ENCODE measurements around the gene SLC39A6. TPM values are rescaled to one million over a fixed set of nuclear protein-coding genes. Genes with fewer than 3 reads are reported as not detected.

SLC39A6 gene
- total and polyA plus RNA-seq, 5 donors from 2014 or later = 13.7 to 25.9 (median 24.5) TPM

DNA sequence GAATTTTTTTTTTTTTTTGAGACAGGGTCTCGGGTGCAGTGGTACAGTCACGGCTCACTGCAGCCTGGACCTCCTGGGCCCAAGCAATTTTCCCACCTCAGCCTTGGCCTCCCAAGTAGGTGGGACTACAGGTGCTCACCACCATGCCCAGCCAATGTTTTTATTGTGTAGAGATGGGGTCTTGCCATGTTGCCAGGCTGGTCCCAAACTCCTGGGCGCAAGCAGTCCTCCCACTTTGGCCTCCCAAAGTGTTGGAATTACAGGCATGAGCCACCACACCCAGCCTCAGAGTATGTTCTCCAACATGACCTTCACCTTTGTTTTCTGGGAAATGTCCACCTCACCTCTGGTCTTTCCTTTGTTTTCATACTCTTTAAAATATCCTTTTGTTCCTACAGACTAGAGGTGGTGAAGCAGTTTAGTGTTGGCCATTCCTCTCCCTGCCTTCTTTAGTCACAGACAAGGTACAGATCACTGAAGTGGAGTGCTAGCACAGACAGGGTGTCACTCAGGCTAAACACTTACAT lies 38.6 kb upstream of the SLC39A6 start:
- Mint-ChIP-seq H3K4me3 (no peak overlapping the region), H3K27ac (peak overlapping the region in 2 of 3 donors; percentile 77 to 84), H3K27me3 (no peaks in the 10 kb centered on the region), H3K9me3 (no peaks in the 10 kb centered on the region), H3K36me3 (peaks cover 48% of the 10 kb centered on the region), H3K4me1 (peaks cover 0 to 6% (median 2%) of the 10 kb centered on the region in 4 donors)
- no peaks in the 10 kb centered on the region for H3K27me3 ChIP-seq (ENCODE audit: control insufficient read depth, insufficient read depth, low read length)
- H3K9me3 ChIP-seq (ENCODE audit: control insufficient read depth in 2 of 2, low read length in 2 of 2) = no peaks in the 10 kb centered on the region
- no peak for ATAC-seq (ENCODE audit: low read depth in 2 of 2)
- no peak overlapping the region for H3K27ac ChIP-seq (ENCODE audit: insufficient read depth, low read length, poor library complexity, severe bottlenecking)
- H3K4me1 ChIP-seq (ENCODE audit: control insufficient read depth, insufficient read depth, low read length, poor library complexity, severe bottlenecking) = no peaks in the 10 kb centered on the region
- no peak for DNase-seq
- H3K36me3 ChIP-seq (ENCODE audit: control insufficient read depth, insufficient read depth, low read length) = peaks cover 89% of the 10 kb centered on the region
- H3K4me3 ChIP-seq (ENCODE audit: low read depth, low read length) = no peak overlapping the region

- Histone ChIP-seq H3K27me3 (ENCODE audit: control insufficient read depth, insufficient read depth, low read length) (no peaks in the 10 kb centered on the region), H3K9me3 (ENCODE audit: control insufficient read depth in 2 of 2, low read length in 2 of 2) (no peaks in the 10 kb centered on the region), H3K36me3 (ENCODE audit: control insufficient read depth, insufficient read depth, low read length) (peaks cover 94% of the 10 kb centered on the region), H3K27ac (ENCODE audit: insufficient read depth, low read length, poor library complexity, severe bottlenecking) (no peak overlapping the region), H3K4me1 (ENCODE audit: control insufficient read depth, insufficient read depth, low read length, poor library complexity, severe bottlenecking) (no peaks in the 10 kb centered on the region), H3K4me3 (ENCODE audit: low read depth, low read length) (no peak overlapping the region)
- Mint-ChIP-seq H3K27me3 (no peaks in the 10 kb centered on the region), H3K36me3 (peaks cover 51% of the 10 kb centered on the region), H3K4me1 (peaks cover 11 to 25% (median 23%) of the 10 kb centered on the region in 4 donors), H3K9me3 (no peaks in the 10 kb centered on the region), H3K27ac (peak overlapping the region in 2 of 3 donors; percentile 47 to 88), H3K4me3 (no peak overlapping the region)
- DNase-seq (no peak), ATAC-seq (ENCODE audit: low read depth in 2 of 2) (no peak)
Measured at GRCh38 chr18:36162981-36163380, 33.8 kb upstream of the SLC39A6 start.

- Mint-ChIP-seq H3K9me3 (no peaks in the 10 kb centered on the region), H3K4me1 (peaks cover 16 to 36% (median 32%) of the 10 kb centered on the region in 4 donors)
- ATAC-seq (ENCODE audit: low read depth in 2 of 2) = no peak
Measured at GRCh38 chr18:36160959-36161371, 31.8 kb upstream of the SLC39A6 start.

DNA sequence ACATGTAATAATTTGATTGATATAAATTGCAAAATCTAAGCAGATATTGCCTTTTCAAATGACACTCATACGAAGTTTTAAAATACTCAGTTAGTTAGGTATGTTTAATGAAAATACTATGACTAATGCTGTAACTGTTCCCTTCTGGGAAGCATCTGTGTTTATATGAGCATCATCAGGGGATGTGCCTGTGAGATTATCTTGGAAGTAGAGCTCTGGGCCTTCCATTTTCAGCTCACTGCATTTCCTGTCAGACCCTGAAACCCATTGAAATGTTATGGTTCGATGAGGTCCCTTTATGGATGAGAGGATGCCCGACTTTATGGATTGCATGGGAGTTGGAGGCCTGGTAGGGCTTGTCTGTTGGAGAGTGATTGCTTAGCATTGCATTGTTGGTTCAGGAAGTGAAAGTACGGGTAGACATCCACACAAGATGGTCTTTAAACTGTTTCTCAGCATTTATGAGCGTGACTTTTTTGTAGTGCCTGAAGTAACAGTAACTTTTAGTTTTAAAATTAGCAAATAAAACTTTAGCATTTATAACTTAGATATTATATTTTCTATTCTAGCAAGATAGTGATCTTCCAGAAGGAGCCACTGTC lies 29.2 kb upstream of the SLC39A6 start:
- Histone ChIP-seq H3K4me1 (ENCODE audit: control insufficient read depth, insufficient read depth, low read length, poor library complexity, severe bottlenecking) (no peaks in the 10 kb centered on the region), H3K27me3 (ENCODE audit: control insufficient read depth, insufficient read depth, low read length) (no peaks in the 10 kb centered on the region), H3K9me3 (ENCODE audit: control insufficient read depth in 2 of 2, low read length in 2 of 2) (no peaks in the 10 kb centered on the region), H3K36me3 (ENCODE audit: control insufficient read depth, insufficient read depth, low read length) (peaks cover 91% of the 10 kb centered on the region), H3K4me3 (ENCODE audit: low read depth, low read length) (no peak overlapping the region), H3K27ac (ENCODE audit: insufficient read depth, low read length, poor library complexity, severe bottlenecking) (no peak overlapping the region)
- Mint-ChIP-seq H3K27ac (peak overlapping the region in 2 of 3 donors; percentile 37 to 79), H3K27me3 (no peaks in the 10 kb centered on the region), H3K4me1 (peaks cover 16 to 35% (median 34%) of the 10 kb centered on the region in 4 donors), H3K36me3 (peaks cover 49% of the 10 kb centered on the region), H3K4me3 (no peak overlapping the region), H3K9me3 (no peaks in the 10 kb centered on the region)
- no peak for DNase-seq
- no peak for ATAC-seq (ENCODE audit: low read depth in 2 of 2)

More at GRCh38 chr18:36160959-36161371, 31.8 kb upstream of the SLC39A6 start:
- H3K27me3 ChIP-seq (ENCODE audit: control insufficient read depth, insufficient read depth, low read length) = no peaks in the 10 kb centered on the region
- H3K4me1 ChIP-seq (ENCODE audit: control insufficient read depth, insufficient read depth, low read length, poor library complexity, severe bottlenecking) = no peaks in the 10 kb centered on the region
- no peak for DNase-seq
- no peak overlapping the region for H3K27ac Mint-ChIP-seq
- H3K9me3 ChIP-seq (ENCODE audit: control insufficient read depth in 2 of 2, low read length in 2 of 2) = no peaks in the 10 kb centered on the region
- H3K36me3 Mint-ChIP-seq = peaks cover 60% of the 10 kb centered on the region
- H3K27ac ChIP-seq (ENCODE audit: insufficient read depth, low read length, poor library complexity, severe bottlenecking) = no peak overlapping the region
- H3K4me3 ChIP-seq (ENCODE audit: low read depth, low read length) = no peak overlapping the region
- peaks cover 94% of the 10 kb centered on the region for H3K36me3 ChIP-seq (ENCODE audit: control insufficient read depth, insufficient read depth, low read length)
- no peaks in the 10 kb centered on the region for H3K27me3 Mint-ChIP-seq
- H3K4me3 Mint-ChIP-seq = no peak overlapping the region

DNA sequence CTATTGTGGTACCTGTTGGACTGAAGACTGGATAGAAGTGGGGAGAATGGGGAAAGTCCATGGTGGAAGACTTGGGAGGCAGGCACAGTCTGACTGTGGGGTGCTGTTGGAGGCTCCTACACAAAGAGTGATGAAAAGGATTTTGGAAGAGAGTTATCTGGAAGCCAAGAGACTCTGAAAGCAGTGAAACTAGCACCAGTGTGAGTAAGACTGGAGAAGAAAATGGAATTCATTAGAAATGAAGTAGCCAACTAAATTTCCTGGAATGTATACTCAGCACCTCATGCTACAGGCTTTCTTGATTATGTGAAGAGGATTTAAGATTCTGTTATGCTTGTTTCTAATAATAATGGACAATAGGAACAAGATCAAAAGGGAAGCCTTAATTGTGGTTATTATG lies 28.3 kb upstream of the SLC39A6 start:
- Histone ChIP-seq H3K4me3 (ENCODE audit: low read depth, low read length) (no peak overlapping the region), H3K36me3 (ENCODE audit: control insufficient read depth, insufficient read depth, low read length) (peaks cover 91% of the 10 kb centered on the region), H3K27me3 (ENCODE audit: control insufficient read depth, insufficient read depth, low read length) (no peaks in the 10 kb centered on the region), H3K9me3 (ENCODE audit: control insufficient read depth in 2 of 2, low read length in 2 of 2) (no peaks in the 10 kb centered on the region), H3K27ac (ENCODE audit: insufficient read depth, low read length, poor library complexity, severe bottlenecking) (no peak overlapping the region), H3K4me1 (ENCODE audit: control insufficient read depth, insufficient read depth, low read length, poor library complexity, severe bottlenecking) (no peaks in the 10 kb centered on the region)
- ATAC-seq (ENCODE audit: low read depth in 2 of 2) = no peak
- Mint-ChIP-seq H3K27ac (peak overlapping the region in 1 of 3 donors; percentile 33), H3K9me3 (no peaks in the 10 kb centered on the region), H3K36me3 (peaks cover 54% of the 10 kb centered on the region), H3K27me3 (no peaks in the 10 kb centered on the region), H3K4me3 (no peak overlapping the region), H3K4me1 (peaks cover 16 to 38% (median 35%) of the 10 kb centered on the region in 4 donors)
- no peak for DNase-seq

DNA sequence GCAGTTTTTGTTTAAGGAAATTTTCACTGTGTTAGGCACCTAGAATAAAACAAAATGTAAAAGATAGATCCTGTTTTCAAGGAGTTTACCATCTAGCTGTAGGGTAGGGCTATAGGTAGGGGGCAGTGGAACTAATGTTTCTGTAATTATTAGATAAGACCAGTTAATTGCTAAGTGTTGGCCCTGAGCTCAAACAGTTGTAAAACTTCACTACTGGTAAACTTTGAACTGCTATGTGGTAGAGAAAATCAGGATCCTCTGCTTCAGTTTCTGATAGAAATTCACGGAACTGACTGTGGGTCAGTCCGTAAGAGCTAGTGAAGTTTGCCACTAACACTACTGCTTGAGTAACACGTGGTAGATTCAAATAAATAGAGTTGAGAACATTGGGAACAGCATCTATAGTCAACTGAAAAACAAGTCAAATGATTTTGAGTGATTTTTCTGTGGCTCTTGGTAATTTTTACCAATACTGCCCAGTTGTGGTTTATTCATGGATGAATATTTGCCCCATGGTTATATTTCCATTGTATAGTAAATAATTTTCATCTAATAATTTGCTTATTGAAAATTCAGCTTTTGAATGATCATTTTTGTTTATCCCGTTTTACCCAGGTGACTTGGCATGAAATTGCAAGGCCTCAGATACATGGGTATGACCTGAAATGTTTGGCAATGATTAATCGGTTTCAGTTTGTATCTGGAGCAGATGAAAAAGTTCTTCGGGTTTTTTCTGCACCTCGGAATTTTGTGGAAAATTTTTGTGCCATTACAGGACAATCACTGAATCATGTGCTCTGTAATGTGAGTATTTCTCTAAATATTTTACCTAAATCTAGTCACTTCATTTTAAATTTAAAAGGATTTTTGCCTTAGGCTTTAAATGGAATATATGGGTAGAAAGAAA lies 27.0 kb upstream of the SLC39A6 start:
- no peak for ATAC-seq (ENCODE audit: low read depth in 2 of 2)
- no peaks in the 10 kb centered on the region for H3K9me3 Mint-ChIP-seq

DNA sequence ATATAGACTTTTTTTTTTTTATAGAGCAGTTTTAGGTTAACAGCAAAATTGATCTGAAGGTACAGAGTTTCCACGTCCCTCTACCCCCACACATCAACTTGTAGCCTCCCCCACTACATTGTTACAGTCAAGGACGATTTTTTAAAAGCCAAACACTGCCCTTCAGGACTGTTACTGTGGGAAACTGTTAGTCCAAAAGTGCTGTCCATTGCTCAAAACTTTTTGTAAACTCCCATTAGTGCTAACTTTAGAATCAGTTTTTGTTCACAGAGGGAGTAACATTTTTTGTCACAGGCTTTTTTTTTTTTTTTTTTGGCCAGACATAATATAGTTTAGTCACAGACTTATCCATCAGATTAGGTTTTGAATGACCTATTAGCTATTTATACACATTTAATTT lies 24.6 kb upstream of the SLC39A6 start:
- Histone ChIP-seq H3K27me3 (ENCODE audit: control insufficient read depth, insufficient read depth, low read length) (no peaks in the 10 kb centered on the region), H3K9me3 (ENCODE audit: control insufficient read depth in 2 of 2, low read length in 2 of 2) (no peaks in the 10 kb centered on the region), H3K27ac (ENCODE audit: insufficient read depth, low read length, poor library complexity, severe bottlenecking) (no peak overlapping the region), H3K4me1 (ENCODE audit: control insufficient read depth, insufficient read depth, low read length, poor library complexity, severe bottlenecking) (no peaks in the 10 kb centered on the region), H3K36me3 (ENCODE audit: control insufficient read depth, insufficient read depth, low read length) (peaks cover 87% of the 10 kb centered on the region), H3K4me3 (ENCODE audit: low read depth, low read length) (no peak overlapping the region)
- Mint-ChIP-seq H3K9me3 (no peaks in the 10 kb centered on the region), H3K27ac (no peak overlapping the region), H3K27me3 (no peaks in the 10 kb centered on the region), H3K36me3 (peaks cover 46% of the 10 kb centered on the region), H3K4me3 (no peak overlapping the region), H3K4me1 (peaks cover 6 to 29% (median 21%) of the 10 kb centered on the region in 4 donors)
- DNase-seq = no peak
- ATAC-seq (ENCODE audit: low read depth in 2 of 2) = no peak

More for the DNA sequence above, 27.0 kb upstream of the SLC39A6 start:
- Histone ChIP-seq H3K9me3 (ENCODE audit: control insufficient read depth in 2 of 2, low read length in 2 of 2) (no peaks in the 10 kb centered on the region), H3K36me3 (ENCODE audit: control insufficient read depth, insufficient read depth, low read length) (peaks cover 91% of the 10 kb centered on the region), H3K27me3 (ENCODE audit: control insufficient read depth, insufficient read depth, low read length) (no peaks in the 10 kb centered on the region), H3K4me3 (ENCODE audit: low read depth, low read length) (no peak overlapping the region), H3K4me1 (ENCODE audit: control insufficient read depth, insufficient read depth, low read length, poor library complexity, severe bottlenecking) (no peaks in the 10 kb centered on the region), H3K27ac (ENCODE audit: insufficient read depth, low read length, poor library complexity, severe bottlenecking) (no peak overlapping the region)
- no peak for DNase-seq
- H3K27me3 Mint-ChIP-seq = no peaks in the 10 kb centered on the region
- no peak overlapping the region for H3K4me3 Mint-ChIP-seq
- H3K4me1 Mint-ChIP-seq = peaks cover 10 to 36% (median 29%) of the 10 kb centered on the region in 4 donors
- H3K36me3 Mint-ChIP-seq = peaks cover 48% of the 10 kb centered on the region
- H3K27ac Mint-ChIP-seq = peak overlapping the region in 1 of 3 donors; percentile 38
